AG09309 (cell line): ENCODE measurements around the gene AGPAT2.
A peak's percentile ranks its signal among the peaks of the same experiment; 100 is the strongest.

Source experiments
- DNase-seq: peaks from one replicate; pipeline ENCODE4 v3.0.0-alpha.2; 2010; ENCODE audit warnings: low read depth
- H3K4me3 ChIP-seq: 2 replicates; pipeline ENCODE4 v1.5.1; 2011; ENCODE audit warnings: mild to moderate bottlenecking, low read depth, low read length, moderate library complexity; ENCODE audit not compliant: control insufficient read depth
- CTCF ChIP-seq: IDR thresholded peaks from 2 replicates; pipeline ENCODE4 v1.5.1; 2011; ENCODE audit warnings: mild to moderate bottlenecking, low read depth, low read length, inconsistent platforms; ENCODE audit not compliant: insufficient read depth, control insufficient read depth; ENCODE audit errors: missing control alignments

AGPAT2 gene

GRCh38 chr9:136631038-136632000 lies 55.9 kb downstream of the AGPAT2 start:
- H3K4me3 ChIP-seq: no peak overlapping the region
- peak; percentile 46 for DNase-seq
- peak; percentile 95 for TF ChIP-seq CTCF

- H3K4me3 ChIP-seq: no peak overlapping the region
- DNase-seq: no peak
- TF ChIP-seq CTCF: no peak
Observed at GRCh38 chr9:136630662-136630992, 56.6 kb downstream of the AGPAT2 start.

GRCh38 chr9:136629879-136630661 lies 57.2 kb downstream of the AGPAT2 start:
- no peak overlapping the region for H3K4me3 ChIP-seq
- no peak for DNase-seq
- TF ChIP-seq CTCF: peak; percentile 68

GRCh38 chr9:136629001-136629878 lies 58.0 kb downstream of the AGPAT2 start:
- H3K4me3 ChIP-seq: no peak overlapping the region
- no peak for TF ChIP-seq CTCF
- no peak for DNase-seq

GRCh38 chr9:136628268-136628667 lies 59.0 kb downstream of the AGPAT2 start:
- no peak overlapping the region for H3K4me3 ChIP-seq
- no peak for TF ChIP-seq CTCF
- no peak for DNase-seq

GRCh38 chr9:136627703-136628102 lies 59.6 kb downstream of the AGPAT2 start:
- DNase-seq: no peak
- no peak overlapping the region for H3K4me3 ChIP-seq
- no peak for TF ChIP-seq CTCF
